Natural killer cell treated with Interleukin-12 subunit alpha and Interleukin-12 subunit beta and Interleukin-15 and Interleukin-18, amount 100 ng/mL, for 72 hours (primary cell): Measurements from ENCODE around the gene OLFML2B. TPM values are rescaled to one million over a fixed set of nuclear protein-coding genes. Genes with fewer than 3 reads are reported as not detected.

ENCODE experiments used
- ATAC-seq, 2 donors: fragments of 150-1000 bp; cut with Tn5 transposase in 1 of 2; sonication (Bioruptor Pico), chemical (Tn5 transposase) in 1 of 2; 2 replicates each; pipeline ENCODE4 v1.10.0; 2021
- DNase-seq: peaks from one replicate; pipeline ENCODE4 v3.0.0; 2022; ENCODE audit warnings: low spot score
- H3K27ac Mint-ChIP-seq, 2 donors: 1 replicate in 1 of 2; 2 replicates in 1 of 2; pipeline ENCODE4 v1.8.0; 2022; ENCODE audit warnings: mixed read lengths in 2 of 2, mild to moderate bottlenecking in 1 of 2, moderate library complexity in 1 of 2
- H3K27me3 Mint-ChIP-seq, 2 donors: 1 replicate in 1 of 2; 2 replicates in 1 of 2; pipeline ENCODE4 v1.8.0; 2022; ENCODE audit warnings: mixed read lengths in 2 of 2
- H3K36me3 Mint-ChIP-seq: one replicate; pipeline ENCODE4 v1.8.0; 2022; ENCODE audit warnings: mixed read lengths
- H3K4me1 Mint-ChIP-seq, 2 donors: 1 replicate in 1 of 2; 2 replicates in 1 of 2; pipeline ENCODE4 v1.8.0; 2022; ENCODE audit warnings: low read depth in 2 of 2, mixed read lengths in 2 of 2, mild to moderate bottlenecking in 1 of 2
- H3K4me3 Mint-ChIP-seq: one replicate; pipeline ENCODE4 v1.8.0; 2022; ENCODE audit warnings: mixed read lengths
- H3K9me3 Mint-ChIP-seq: 2 replicates; pipeline ENCODE4 v1.8.0; 2022; ENCODE audit warnings: mixed read lengths
- total RNA-seq, 2 donors: library from RNA; stranded (reverse); gene quantifications; one replicate each; pipeline ENCODE4 v1.2.3, GENCODE V29; 2022

The OLFML2B gene
- total RNA-seq, 2 donors from 2014 or later: not detected

- H3K4me3 Mint-ChIP-seq: no peak overlapping the region
Measured at GRCh38 chr1:161972828-161973227, 50.8 kb downstream of the OLFML2B start.

GRCh38 chr1:161970633-161971032, 53.0 kb downstream of the OLFML2B start:
- H3K36me3 Mint-ChIP-seq: peaks cover 4% of the 10 kb centered on the region
- DNase-seq (no peak), ATAC-seq (no peak)
- no peaks in the 10 kb centered on the region for H3K9me3 Mint-ChIP-seq
- H3K27ac Mint-ChIP-seq: no peak overlapping the region
- H3K4me1 Mint-ChIP-seq: no peaks in the 10 kb centered on the region
- no peak overlapping the region for H3K4me3 Mint-ChIP-seq
- peaks cover 0 to 3% of the 10 kb centered on the region in 2 donors for H3K27me3 Mint-ChIP-seq

More at GRCh38 chr1:161972828-161973227, 50.8 kb downstream of the OLFML2B start:
- ATAC-seq: no peak
- H3K9me3 Mint-ChIP-seq: no peaks in the 10 kb centered on the region
- H3K27ac Mint-ChIP-seq: no peak overlapping the region
- H3K27me3 Mint-ChIP-seq: peaks cover 0 to 3% of the 10 kb centered on the region in 2 donors
- H3K4me1 Mint-ChIP-seq: no peaks in the 10 kb centered on the region
- H3K36me3 Mint-ChIP-seq: no peaks in the 10 kb centered on the region
- no peak for DNase-seq

GRCh38 chr1:161970036-161970435, 53.6 kb downstream of the OLFML2B start:
- no peaks in the 10 kb centered on the region for H3K4me1 Mint-ChIP-seq
- ATAC-seq (no peak), DNase-seq (no peak)
- H3K4me3 Mint-ChIP-seq: no peak overlapping the region
- H3K36me3 Mint-ChIP-seq: peaks cover 4% of the 10 kb centered on the region
- no peak overlapping the region for H3K27ac Mint-ChIP-seq
- H3K9me3 Mint-ChIP-seq: no peaks in the 10 kb centered on the region
- H3K27me3 Mint-ChIP-seq: peaks cover 0 to 3% of the 10 kb centered on the region in 2 donors

- DNase-seq: no peak
- Mint-ChIP-seq H3K36me3 (peaks cover 4% of the 10 kb centered on the region), H3K4me1 (peaks cover 15 to 21% of the 10 kb centered on the region in 2 donors), H3K27me3 (no peaks in the 10 kb centered on the region), H3K27ac (no peak overlapping the region), H3K9me3 (no peaks in the 10 kb centered on the region), H3K4me3 (no peak overlapping the region)
- ATAC-seq: no peak
Measured at GRCh38 chr1:161966067-161966466, 57.6 kb downstream of the OLFML2B start.

- Mint-ChIP-seq H3K27ac (peak overlapping the region; percentile 72 to 86), H3K4me3 (peak overlapping the region; percentile 75), H3K27me3 (no peaks in the 10 kb centered on the region), H3K4me1 (peaks cover 20 to 25% of the 10 kb centered on the region in 2 donors), H3K9me3 (no peaks in the 10 kb centered on the region), H3K36me3 (peaks cover 15% of the 10 kb centered on the region)
- peak; percentile 89 to 95 for ATAC-seq
- peak; percentile 72 for DNase-seq
Measured at GRCh38 chr1:161962091-161962887, 61.4 kb downstream of the OLFML2B start.

- Mint-ChIP-seq H3K9me3 (no peaks in the 10 kb centered on the region), H3K4me3 (no peak overlapping the region), H3K4me1 (peaks cover 31 to 39% of the 10 kb centered on the region in 2 donors), H3K27me3 (no peaks in the 10 kb centered on the region), H3K27ac (no peak overlapping the region), H3K36me3 (peaks cover 10% of the 10 kb centered on the region)
- DNase-seq (no peak), ATAC-seq (no peak)
Measured at GRCh38 chr1:161958425-161958824, 65.2 kb downstream of the OLFML2B start.

- Mint-ChIP-seq H3K4me1 (peaks cover 29 to 30% of the 10 kb centered on the region in 2 donors), H3K9me3 (no peaks in the 10 kb centered on the region), H3K27me3 (no peaks in the 10 kb centered on the region), H3K36me3 (peaks cover 10% of the 10 kb centered on the region), H3K27ac (no peak overlapping the region), H3K4me3 (no peak overlapping the region)
- ATAC-seq: no peak
- DNase-seq: no peak
Measured at GRCh38 chr1:161956930-161957329, 66.7 kb downstream of the OLFML2B start.

GRCh38 chr1:161956097-161956496, 67.6 kb downstream of the OLFML2B start:
- Mint-ChIP-seq H3K4me1 (peaks cover 21 to 27% of the 10 kb centered on the region in 2 donors), H3K9me3 (no peaks in the 10 kb centered on the region), H3K27me3 (no peaks in the 10 kb centered on the region), H3K27ac (no peak overlapping the region), H3K4me3 (no peak overlapping the region), H3K36me3 (peaks cover 10% of the 10 kb centered on the region)
- no peak for ATAC-seq
- no peak for DNase-seq

GRCh38 chr1:161955606-161956005, 68.1 kb downstream of the OLFML2B start:
- no peak overlapping the region for H3K27ac Mint-ChIP-seq

GRCh38 chr1:161954466-161954865, 69.2 kb downstream of the OLFML2B start:
- H3K27ac Mint-ChIP-seq: no peak overlapping the region
- H3K27me3 Mint-ChIP-seq: no peaks in the 10 kb centered on the region
- H3K36me3 Mint-ChIP-seq: peaks cover 6% of the 10 kb centered on the region
- ATAC-seq: no peak
- H3K4me3 Mint-ChIP-seq: no peak overlapping the region
- peaks cover 17 to 24% of the 10 kb centered on the region in 2 donors for H3K4me1 Mint-ChIP-seq
- DNase-seq: no peak
- H3K9me3 Mint-ChIP-seq: no peaks in the 10 kb centered on the region

More at GRCh38 chr1:161955606-161956005, 68.1 kb downstream of the OLFML2B start:
- DNase-seq (no peak), ATAC-seq (no peak)
- Mint-ChIP-seq H3K4me1 (peaks cover 17 to 24% of the 10 kb centered on the region in 2 donors), H3K36me3 (peaks cover 10% of the 10 kb centered on the region), H3K27me3 (no peaks in the 10 kb centered on the region), H3K9me3 (no peaks in the 10 kb centered on the region), H3K4me3 (no peak overlapping the region)

- Mint-ChIP-seq H3K27ac (peak overlapping the region in 1 of 2 donors; percentile 7), H3K4me3 (no peak overlapping the region), H3K27me3 (no peaks in the 10 kb centered on the region), H3K9me3 (no peaks in the 10 kb centered on the region), H3K36me3 (peaks cover 5% of the 10 kb centered on the region), H3K4me1 (peaks cover 17 to 23% of the 10 kb centered on the region in 2 donors)
- no peak for DNase-seq
- ATAC-seq: no peak
Measured at GRCh38 chr1:161954050-161954449, 69.6 kb downstream of the OLFML2B start.

- Mint-ChIP-seq H3K36me3 (no peaks in the 10 kb centered on the region), H3K4me3 (no peak overlapping the region), H3K9me3 (no peaks in the 10 kb centered on the region), H3K27me3 (no peaks in the 10 kb centered on the region), H3K27ac (peak overlapping the region in 1 of 2 donors; percentile 7), H3K4me1 (peaks cover 17 to 21% of the 10 kb centered on the region in 2 donors)
- no peak for DNase-seq
- no peak for ATAC-seq
Measured at GRCh38 chr1:161953256-161953920, 70.3 kb downstream of the OLFML2B start.

- ATAC-seq (no peak), DNase-seq (no peak)
- Mint-ChIP-seq H3K4me1 (peaks cover 17 to 21% of the 10 kb centered on the region in 2 donors), H3K9me3 (no peaks in the 10 kb centered on the region), H3K27ac (no peak overlapping the region), H3K36me3 (no peaks in the 10 kb centered on the region), H3K27me3 (no peaks in the 10 kb centered on the region), H3K4me3 (no peak overlapping the region)
Measured at GRCh38 chr1:161952607-161953172, 71.0 kb downstream of the OLFML2B start.

- Mint-ChIP-seq H3K4me3 (no peak overlapping the region), H3K36me3 (no peaks in the 10 kb centered on the region), H3K9me3 (no peaks in the 10 kb centered on the region), H3K27me3 (no peaks in the 10 kb centered on the region), H3K4me1 (peaks cover 17 to 21% of the 10 kb centered on the region in 2 donors), H3K27ac (no peak overlapping the region)
- no peak for DNase-seq
- ATAC-seq: no peak
Measured at GRCh38 chr1:161951646-161952045, 72.0 kb downstream of the OLFML2B start.
